Activated CD4-positive, alpha-beta T cell treated with anti-CD3 and anti-CD28 coated beads, Interleukin-2, amount 50 U/mL, for 24 hours (primary cell): ENCODE data around the gene CACNB1.
"Not testable (repeated sequence)": the region's sequence is repeated elsewhere in the genome, so short reads cannot be mapped to it uniquely, and the experiment has no call there.

Experiments used
- DNase-seq, 2 donors: peaks; one replicate each; pipeline ENCODE4 v3.0.0-alpha.2; 2020; ENCODE audit warnings: low read depth in 1 of 2, low spot score in 1 of 2

Gene CACNB1

DNA sequence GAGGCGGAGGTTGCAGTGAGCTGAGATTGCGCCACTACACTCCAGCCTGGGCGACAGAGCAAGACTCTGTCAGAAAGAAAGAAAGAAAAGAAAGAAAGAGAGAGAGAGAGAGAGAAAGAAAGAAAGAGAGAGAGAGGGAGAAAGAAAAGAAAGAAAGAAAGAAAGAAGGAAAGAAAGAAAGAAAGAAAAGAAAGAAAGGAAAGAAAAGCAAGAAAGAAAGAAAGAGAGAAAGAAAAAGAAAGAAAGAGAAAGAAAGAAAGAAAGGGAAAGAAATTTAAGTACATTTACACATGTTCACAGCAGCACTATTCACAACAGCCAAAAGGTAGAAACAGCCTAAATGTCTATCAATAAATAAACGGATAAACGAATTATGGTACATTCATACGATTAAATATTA lies 67.9 kb downstream of the CACNB1 start:
- not testable (repeated sequence) for DNase-seq

DNA sequence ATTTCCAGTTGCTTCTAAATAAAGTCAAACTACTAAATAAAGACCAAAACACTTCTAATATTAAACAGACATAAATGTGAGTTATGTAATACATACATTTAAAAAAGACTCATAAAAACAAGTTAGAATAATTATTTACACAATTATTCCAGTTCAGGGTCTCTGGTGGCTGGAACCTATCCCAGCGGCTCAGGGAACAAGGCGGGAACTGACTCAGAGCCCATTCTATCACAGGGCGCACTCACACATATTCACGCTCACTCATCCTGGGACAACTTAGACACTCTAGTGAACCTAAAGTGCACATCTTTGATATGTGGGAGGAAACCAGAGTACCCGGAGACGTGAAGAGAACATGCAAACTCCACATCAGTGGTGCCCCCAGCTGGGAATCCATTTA lies 71.0 kb downstream of the CACNB1 start:
- no peak for DNase-seq

GRCh38 chr17:39125143-39125875 lies 72.2 kb downstream of the CACNB1 start:
- no peak for DNase-seq

GRCh38 chr17:39123627-39124026 lies 73.8 kb downstream of the CACNB1 start:
- DNase-seq = no peak
